T-helper 22 cell (primary cell): ENCODE data around the gene LITAFD.
"Not testable (repeated sequence)": the region's sequence is repeated elsewhere in the genome, so short reads cannot be mapped to it uniquely, and the experiment has no call there.

Experiments
- DNase-seq: peaks from one replicate; pipeline ENCODE4 v3.0.0-alpha.2; 2020; ENCODE audit warnings: low read depth

LITAFD gene

DNA sequence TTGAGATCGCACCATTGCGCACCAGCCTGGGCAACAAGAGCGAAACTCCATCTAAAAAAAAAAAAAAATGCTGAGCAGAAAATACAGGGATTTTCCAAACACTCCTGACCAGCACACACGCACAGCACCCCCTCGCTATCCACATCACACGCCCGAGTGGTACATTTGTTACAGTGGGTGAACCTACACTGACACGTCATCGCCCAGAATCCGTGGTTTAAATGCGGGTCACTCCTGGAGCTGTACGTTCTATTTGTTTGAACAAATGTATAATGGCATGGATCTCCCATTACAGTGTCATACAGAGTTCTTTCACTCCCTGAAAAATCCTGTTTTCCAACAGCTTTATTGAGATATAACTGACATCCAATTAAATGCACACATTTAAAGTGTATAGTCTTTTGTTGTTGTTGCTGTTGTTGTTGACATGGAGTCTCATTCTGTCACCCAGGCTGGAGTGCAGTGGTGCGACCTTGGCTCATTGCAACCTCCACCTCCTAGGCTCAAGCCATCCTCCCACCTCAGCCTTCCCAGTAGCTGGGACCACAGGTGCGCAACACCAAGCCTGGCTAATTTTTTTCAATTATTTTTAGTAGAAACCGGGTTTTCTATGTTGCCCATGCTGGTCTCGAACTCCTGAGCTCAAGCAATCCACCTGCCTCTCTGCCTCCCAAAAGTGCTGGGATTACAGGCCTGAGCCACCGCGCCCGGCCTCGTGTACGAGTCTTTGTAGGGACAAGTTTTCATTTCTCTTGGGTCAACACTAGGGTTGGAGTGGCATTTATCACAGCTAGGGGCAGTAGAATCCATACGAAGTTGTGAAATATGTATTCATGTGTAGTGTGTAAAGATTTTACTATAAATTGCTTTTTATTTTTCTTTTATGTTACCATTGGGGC, 8.9 kb upstream of the LITAFD start:
- no peak for DNase-seq

GRCh38 chr16:8873866-8874195, 8.3 kb upstream of the LITAFD start:
- not testable (repeated sequence) for DNase-seq

DNA sequence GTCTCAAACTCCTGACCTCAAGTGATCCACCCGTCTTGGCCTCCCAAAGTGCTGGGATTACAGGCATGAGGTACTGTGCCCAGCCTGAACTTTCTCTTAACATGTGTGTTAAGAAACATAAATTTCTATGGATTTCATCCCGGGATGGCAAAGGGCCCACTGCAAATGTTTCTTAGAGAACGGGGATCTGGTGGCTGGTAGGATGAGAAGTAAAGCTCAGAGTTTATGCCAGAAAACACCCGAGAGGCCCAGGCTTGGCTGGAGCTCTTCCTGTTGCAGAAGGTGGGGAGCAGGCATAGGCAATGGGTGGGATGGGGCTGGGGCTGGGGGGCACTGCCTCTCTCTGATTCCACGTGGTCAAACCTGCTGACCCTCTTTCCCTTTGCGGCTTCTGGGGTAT, 7.8 kb upstream of the LITAFD start:
- DNase-seq: no peak

DNA sequence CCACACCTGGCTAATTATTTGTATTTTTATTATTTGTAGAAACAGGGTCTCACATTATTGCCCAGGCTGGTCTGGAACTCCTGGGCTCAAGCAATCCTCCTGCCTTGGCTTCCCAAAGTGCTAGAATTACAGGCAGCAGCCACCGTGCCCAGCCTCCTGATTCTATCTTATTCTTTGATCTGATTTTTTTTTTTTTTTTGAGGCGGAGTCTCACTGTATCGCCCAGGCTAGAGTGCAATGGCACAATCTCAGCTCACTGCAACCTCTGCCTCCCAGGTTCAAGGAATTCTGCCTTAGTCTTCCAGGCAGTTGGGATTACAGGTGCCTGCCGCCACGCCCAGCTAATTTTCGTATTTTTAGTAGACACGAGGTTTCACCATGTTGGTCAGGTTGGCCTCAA, 6.8 kb upstream of the LITAFD start:
- not testable (repeated sequence) for DNase-seq

GRCh38 chr16:8877894-8878522, 4.1 kb upstream of the LITAFD start:
- DNase-seq: no peak

DNA sequence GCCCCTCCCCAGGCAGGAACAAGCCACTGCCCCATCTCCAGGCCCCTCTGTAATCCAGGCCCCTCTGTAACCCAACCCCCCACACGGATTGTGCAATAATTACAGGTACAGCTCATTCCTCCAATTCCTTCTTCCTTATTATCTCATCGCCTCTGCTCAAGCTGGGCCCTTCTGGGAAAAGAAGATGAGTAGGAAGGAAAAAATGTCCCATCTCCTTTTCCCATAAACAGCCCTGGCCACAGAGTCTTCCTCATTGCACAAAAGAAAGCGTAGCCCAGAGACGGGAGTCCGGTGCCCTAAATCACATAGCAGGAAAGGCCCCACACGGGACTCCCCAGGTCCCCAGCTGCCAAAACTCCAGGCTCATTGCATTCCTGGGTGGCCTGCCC, 3.6 kb upstream of the LITAFD start:
- DNase-seq: no peak

DNA sequence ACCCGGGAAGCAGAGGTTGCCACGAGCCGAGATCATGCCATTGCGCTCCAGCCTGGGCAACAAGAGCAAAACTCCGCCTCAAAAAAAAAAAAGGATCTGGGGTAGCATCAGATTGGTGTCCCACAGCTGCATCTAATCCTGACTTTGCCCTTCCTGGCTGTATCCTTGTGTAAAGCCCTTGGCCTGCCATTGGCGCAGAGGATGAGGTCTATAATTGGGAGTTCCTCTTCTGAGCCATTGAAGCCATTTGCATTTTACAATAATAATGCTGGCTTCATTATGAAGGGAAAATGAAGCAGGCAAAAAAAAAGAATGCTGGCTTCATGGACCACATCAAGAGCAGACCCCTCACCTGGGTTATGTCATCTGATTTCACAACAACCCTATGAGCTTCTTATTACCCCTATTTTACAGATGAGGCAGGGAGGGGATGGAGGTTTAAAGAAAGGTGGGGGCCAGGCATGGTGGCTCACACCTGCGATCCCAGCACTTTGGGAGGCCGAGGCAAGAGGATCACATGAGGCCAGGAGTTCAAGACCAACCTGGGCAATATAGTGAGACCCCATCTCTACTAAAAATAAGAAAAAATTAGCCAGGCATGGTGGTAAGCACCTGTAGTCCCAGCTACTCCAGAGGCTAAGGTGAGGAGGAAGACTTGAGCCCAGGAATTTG, 1.2 kb upstream of the LITAFD start:
- no peak for DNase-seq

DNA sequence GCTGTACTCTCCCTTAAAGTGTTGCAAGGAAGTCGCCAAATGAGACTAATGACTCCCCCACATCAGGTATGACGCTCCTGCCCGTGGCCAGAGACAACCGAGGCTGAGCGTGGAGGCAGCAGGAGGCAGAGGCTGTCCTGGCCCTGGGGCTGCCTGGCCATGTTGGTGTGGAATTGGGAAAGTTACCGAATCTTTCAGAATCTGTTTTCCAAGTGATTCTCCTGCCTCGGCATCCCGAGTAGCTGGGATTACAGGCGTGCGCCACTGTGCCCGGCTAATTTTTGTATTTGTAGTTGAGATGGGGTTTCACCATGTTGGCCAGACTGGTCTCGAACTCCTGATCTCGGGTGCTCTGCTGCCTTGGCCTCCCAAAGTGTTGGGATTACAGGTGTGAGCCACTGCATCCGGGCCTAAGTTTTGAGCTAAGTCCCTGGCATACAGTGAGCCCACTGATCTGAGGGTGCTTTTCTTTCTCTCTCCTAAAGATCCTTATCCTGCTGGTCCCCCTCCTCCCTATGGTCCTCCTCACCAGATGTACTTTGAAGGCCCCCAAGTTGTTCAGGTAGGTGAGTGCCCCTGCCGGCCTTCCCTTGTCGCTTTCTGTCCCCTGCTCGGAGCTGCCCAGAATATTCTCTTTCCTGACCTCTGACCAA, 700 bp downstream of the LITAFD start:
- no peak for DNase-seq

- no peak for DNase-seq
These were observed 3.8 kb downstream of the LITAFD start for GRCh38 chr16:8885674-8886592.

DNA sequence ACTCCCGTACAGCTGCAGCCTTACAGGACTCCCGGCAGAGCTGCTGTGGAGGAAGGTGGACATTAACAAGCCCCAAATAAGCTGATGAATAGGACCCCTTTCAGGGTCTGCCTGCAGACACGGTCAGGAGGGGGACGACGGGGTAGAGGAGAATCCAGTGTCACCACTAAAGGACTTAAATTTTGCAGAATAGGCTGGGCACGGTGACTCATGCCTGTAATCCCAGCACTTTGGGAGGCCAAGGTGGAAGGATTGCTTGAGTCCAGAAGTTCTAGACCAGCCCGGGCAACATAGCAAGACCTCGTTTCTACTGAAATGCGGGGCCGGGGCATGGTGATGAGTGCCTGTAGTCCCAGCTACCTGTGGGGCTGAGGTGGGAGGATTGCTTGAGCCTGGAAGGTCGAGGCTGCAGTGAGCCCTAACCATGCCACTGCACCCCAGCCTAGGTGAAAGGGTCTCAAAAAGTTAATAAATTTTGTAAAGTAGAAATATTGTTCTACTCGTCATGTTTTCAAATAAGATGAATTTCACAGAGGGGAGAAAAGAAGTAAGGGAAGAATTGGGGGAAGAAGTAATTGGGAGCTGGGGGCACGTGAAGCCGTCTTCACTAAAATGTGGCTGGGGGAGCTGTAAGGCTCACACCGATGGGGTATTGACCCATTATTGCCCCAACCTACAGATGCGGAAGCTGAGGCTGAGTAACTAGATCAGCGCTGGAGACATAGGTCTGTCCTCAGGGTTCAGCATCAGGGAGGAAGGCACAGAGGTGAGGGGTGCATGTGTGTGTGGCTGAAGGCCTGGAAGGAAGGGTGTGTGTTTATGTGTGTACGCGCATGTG, 4.7 kb downstream of the LITAFD start:
- DNase-seq: no peak

- no peak for DNase-seq
These were observed 5.2 kb downstream of the LITAFD start for GRCh38 chr16:8887431-8887765.

GRCh38 chr16:8887952-8888560, 5.9 kb downstream of the LITAFD start:
- no peak for DNase-seq

GRCh38 chr16:8888951-8889892, 7.1 kb downstream of the LITAFD start:
- DNase-seq: no peak

- DNase-seq: no peak
These were observed 7.9 kb downstream of the LITAFD start for GRCh38 chr16:8889893-8890548.

- DNase-seq: no peak
These were observed 8.4 kb downstream of the LITAFD start for GRCh38 chr16:8890549-8890921.

- no peak for DNase-seq
These were observed 10.0 kb downstream of the LITAFD start for GRCh38 chr16:8892101-8892575.

DNA sequence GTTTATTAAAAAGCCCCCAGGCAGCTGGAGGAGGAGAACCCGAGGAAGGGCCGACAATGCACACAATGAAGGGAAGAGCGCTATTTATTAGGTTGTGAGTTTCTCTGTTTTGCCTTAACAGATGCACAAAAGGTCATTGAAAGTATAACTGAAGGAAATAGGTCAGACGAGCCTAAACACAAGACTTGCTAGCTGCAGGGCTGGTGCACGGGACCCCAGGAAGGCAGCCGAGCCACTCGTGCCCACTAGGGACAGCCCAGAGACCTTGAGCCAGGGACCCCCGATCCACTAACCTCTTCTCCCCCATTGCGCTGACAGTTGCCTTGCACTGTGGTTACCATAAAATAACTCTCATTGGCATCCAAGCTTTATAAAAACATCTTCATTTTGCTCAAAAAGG, 11.3 kb downstream of the LITAFD start:
- DNase-seq: no peak

- no peak for DNase-seq
These were observed 12.0 kb downstream of the LITAFD start for GRCh38 chr16:8893976-8894690.
